GM18505 (cell line): ENCODE data around the gene KDM2A.

Experiments used
- ATAC-seq: cut with Tn5 transposase; IDR thresholded peaks from one replicate; pipeline ENCODE4 v1.9.1; 2021; ENCODE audit not compliant: unreplicated experiment
- POLR2A ChIP-seq: IDR thresholded peaks from 4 replicates; pipeline ENCODE4 v1.6.1; 2011; ENCODE audit warnings: borderline replicate concordance; ENCODE audit not compliant: insufficient read depth, insufficient read length; ENCODE audit errors: extremely low read depth

Gene KDM2A

DNA sequence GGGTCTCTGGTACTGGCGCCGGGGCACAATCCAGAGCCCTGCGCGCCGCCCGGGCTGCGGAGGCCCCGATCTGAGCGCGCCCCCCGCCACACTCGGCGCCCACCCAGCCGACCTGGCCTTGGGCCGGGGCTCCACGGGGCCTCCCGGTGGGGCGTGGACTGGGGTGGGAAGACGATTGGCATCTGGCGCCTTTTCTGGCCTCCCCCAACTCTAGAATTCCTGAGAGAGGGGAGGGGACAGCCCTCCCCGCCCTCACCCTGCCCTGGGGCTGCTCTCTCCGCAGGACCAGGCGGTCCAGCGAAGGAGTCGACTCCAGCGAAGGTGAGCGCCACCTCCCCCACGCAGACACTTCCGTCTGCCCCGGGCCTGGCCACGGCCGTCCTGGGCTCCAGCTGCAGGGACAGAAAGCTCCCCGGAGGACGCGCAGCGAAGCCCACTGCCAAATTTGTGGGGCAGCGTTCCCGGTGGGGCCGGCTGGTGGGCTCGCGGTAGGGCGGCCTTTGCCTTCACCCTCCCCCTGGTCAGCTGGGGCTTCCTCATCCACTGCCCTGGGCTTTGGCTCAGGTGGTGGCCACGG is 184.9 kb downstream of the KDM2A start:
- no peak for TF ChIP-seq POLR2A
- ATAC-seq, result no peak

DNA sequence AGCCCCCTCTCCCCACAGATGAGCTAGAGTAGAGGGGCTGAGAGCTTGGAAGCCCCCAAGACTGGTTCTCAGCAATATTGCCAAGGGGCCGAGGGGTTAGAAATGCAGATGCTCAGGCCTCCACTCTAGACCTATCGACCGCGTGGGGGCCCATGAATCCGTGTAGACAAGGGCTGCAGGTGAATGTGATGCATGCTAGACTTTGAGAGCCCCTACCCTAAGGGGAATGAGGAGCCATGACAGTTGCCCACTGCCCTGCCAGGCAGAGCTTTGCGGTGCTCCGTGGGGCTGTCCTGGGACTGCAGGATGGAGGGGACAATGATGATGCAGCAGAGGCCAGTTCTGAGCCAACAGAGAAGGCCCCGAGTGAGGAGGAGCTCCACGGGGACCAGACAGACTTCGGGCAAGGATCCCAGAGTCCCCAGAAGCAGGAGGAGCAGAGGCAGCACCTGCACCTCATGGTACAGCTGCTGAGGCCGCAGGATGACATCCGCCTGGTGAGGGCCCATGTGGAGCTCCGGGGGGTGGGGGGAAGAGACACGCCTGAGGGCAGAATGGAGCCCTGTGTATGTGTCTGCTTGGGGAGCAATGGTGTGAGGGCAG is 185.5 kb downstream of the KDM2A start:
- no peak for TF ChIP-seq POLR2A
- ATAC-seq, result no peak

- no peak for TF ChIP-seq POLR2A
These were observed 187.9 kb downstream of the KDM2A start for GRCh38 chr11:67306769-67307544.

DNA sequence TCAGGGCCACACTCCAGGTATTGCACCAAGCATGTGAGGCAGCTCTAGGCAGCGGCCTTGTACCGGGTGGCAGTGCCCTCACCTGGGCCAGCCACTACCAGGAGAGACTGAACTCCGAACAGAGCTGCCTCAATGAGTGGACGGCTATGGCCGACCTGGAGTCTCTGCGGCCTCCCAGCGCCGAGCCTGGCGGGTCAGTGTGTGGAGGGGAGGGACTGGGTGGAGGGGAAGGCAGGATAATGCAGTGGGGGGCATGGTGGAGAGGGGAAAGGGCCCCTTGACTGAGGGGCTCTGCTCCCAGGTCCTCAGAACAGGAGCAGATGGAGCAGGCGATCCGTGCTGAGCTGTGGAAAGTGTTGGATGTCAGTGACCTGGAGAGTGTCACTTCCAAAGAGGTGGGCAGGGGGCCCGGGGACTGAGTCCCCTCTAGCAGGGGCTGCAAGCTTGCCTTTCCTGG is 188.5 kb downstream of the KDM2A start:
- ATAC-seq, result no peak
- TF ChIP-seq POLR2A, result no peak

More at GRCh38 chr11:67306769-67307544, 187.9 kb downstream of the KDM2A start:
- ATAC-seq, result no peak
